NCI-H146 (cell line): ENCODE data around the gene GK.
"Not testable (repeated sequence)": the region's sequence is repeated elsewhere in the genome, so short reads cannot be mapped to it uniquely, and the experiment has no call there.

Experiments
- DNase-seq: peaks from one replicate; lab custom pipeline; 2025; lab: John Stamatoyannopoulos, UW

GK gene

GRCh38 chrX:30712214-30712613 lies 59.0 kb downstream of the GK start:
- DNase-seq = no peak

GRCh38 chrX:30713061-30713525 lies 59.9 kb downstream of the GK start:
- peak; percentile 28 for DNase-seq

- no peak for DNase-seq
These were observed 60.9 kb downstream of the GK start for GRCh38 chrX:30714138-30714537.

- no peak for DNase-seq
These were observed 62.8 kb downstream of the GK start for GRCh38 chrX:30715976-30716375.

- no peak for DNase-seq
These were observed 80.8 kb downstream of the GK start for GRCh38 chrX:30733852-30734660.

GRCh38 chrX:30734782-30735181 lies 81.6 kb downstream of the GK start:
- DNase-seq = no peak

- peak; percentile 55 for DNase-seq
These were observed 82.6 kb downstream of the GK start for GRCh38 chrX:30735839-30736238.

GRCh38 chrX:30741545-30741944 lies 88.3 kb downstream of the GK start:
- DNase-seq = no peak

- peak; percentile 70 for DNase-seq
These were observed 95.2 kb downstream of the GK start for GRCh38 chrX:30748342-30748960.

- DNase-seq = no peak
These were observed 98.3 kb downstream of the GK start for GRCh38 chrX:30751497-30751896.

GRCh38 chrX:30762755-30763154 lies 109.5 kb downstream of the GK start:
- DNase-seq = no peak

- not testable (repeated sequence) for DNase-seq
These were observed 120.5 kb downstream of the GK start for GRCh38 chrX:30773764-30774163.

GRCh38 chrX:30777575-30777974 lies 124.4 kb downstream of the GK start:
- DNase-seq = no peak

GRCh38 chrX:30779453-30780030 lies 126.3 kb downstream of the GK start:
- DNase-seq = no peak
